Retinal pigment epithelial cell (primary cell): ENCODE measurements around the gene CCK.

Experiments
- DNase-seq: peaks from one replicate; pipeline ENCODE4 v3.0.0-alpha.2; 2010; ENCODE audit warnings: low read depth
- H3K4me3 ChIP-seq: 2 replicates; pipeline ENCODE4 v1.5.1; 2011; ENCODE audit warnings: mild to moderate bottlenecking, low read length, control low read depth, moderate library complexity
- TF ChIP-seq, protein P1 (sequence below): conservative IDR thresholded peaks from 2 replicates; pipeline ENCODE4 v1.5.1; 2011; ENCODE audit warnings: low read depth, low read length, control low read depth, inconsistent platforms

Gene CCK

DNA sequence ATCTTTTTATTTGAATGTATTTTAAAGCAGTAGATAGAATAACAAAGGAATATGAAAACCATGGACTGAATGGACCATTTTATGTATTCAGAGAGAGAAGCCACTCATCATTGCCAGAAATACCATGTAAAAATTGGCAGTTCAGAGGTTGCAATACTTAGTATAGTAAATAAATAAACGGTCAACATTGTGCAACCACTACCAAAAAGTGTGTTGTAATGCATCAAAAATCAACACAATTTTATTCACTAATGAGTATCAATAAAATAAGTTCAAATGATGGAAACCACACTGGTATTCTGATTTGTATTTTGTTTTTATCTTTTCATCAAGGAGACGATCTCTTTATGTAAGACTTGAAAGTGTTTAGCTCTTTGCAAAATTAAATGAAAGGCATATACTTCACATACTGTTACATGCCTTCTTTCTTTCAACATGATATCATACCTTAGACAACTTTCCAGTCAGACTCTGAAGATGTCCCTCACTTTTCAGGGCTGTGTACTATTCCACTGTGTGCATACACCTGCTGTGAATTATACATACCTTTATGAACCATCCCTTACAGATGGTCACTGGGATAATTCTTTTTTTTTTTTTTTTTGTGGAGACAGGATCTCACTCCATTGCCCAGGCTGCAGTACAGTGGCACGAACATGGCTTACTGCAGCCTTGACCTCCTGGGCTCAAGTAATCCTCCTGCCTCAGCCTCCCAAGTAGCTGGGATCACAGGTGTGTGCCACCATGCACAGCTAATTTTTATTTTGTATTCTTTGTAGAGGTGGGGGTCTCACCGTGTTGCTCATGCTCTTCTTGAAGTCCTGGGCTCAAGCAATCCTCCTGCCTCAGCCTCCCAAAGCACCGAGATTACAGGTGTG lies 40.3 kb downstream of the CCK start:
- DNase-seq: no peak
- H3K4me3 ChIP-seq: no peak overlapping the region
- TF ChIP-seq, protein P1, sequence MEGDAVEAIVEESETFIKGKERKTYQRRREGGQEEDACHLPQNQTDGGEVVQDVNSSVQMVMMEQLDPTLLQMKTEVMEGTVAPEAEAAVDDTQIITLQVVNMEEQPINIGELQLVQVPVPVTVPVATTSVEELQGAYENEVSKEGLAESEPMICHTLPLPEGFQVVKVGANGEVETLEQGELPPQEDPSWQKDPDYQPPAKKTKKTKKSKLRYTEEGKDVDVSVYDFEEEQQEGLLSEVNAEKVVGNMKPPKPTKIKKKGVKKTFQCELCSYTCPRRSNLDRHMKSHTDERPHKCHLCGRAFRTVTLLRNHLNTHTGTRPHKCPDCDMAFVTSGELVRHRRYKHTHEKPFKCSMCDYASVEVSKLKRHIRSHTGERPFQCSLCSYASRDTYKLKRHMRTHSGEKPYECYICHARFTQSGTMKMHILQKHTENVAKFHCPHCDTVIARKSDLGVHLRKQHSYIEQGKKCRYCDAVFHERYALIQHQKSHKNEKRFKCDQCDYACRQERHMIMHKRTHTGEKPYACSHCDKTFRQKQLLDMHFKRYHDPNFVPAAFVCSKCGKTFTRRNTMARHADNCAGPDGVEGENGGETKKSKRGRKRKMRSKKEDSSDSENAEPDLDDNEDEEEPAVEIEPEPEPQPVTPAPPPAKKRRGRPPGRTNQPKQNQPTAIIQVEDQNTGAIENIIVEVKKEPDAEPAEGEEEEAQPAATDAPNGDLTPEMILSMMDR: no peak

DNA sequence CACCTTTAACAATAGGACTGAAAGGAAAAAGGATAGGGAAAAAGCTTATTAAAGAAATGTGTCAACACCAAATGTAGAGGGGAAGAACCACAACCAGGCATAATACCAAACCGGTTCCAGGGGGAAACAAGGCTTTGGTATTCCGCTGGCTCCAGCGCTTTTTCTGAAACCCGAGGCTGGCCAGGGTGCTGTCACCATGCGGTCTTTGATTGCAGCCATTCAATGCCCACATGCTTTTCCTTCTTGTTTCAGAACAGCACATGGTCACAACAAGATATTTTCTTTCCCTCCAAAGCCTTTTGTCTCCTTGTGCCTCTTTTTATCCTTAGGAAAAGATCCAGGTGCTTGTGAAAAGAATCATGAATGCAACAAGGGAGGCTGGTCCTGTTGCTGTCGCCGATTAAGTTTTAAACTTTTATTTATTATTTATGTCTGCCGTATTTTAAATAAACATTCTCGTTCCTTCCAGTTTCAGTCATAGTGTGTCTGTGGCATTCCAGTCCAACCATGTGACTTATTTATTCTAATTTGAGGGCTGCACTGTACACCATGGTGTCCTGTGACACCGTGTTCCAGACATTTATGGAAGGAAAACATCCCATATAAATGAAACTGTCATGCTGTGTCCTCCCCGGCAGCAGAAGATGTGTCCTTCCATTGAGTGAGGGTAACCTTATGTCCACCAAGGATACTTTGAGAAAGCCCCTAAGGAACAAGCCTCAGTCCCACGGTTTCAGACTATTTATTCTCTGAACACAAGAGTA lies 41.1 kb downstream of the CCK start:
- TF ChIP-seq, protein P1: no peak
- no peak for DNase-seq
- H3K4me3 ChIP-seq: no peak overlapping the region

DNA sequence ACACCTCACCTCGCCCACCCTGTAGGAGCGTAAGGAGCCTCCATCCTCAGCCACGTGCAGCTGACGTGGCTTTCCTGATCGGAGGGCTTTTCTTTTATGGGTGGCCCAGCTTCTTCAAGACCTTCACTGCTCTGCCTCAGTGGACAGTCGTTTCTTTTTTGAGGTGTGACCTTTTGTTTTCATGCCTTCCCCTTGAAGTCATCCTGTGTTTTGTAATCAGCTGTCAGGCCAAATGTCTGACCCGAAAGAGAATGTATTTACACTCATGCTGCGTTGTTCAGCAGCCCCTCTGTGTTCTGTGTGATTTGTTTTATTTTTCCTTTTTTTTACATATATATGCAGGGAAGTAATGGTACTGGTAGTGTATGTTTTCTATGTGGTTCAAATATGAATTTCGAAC lies 41.8 kb downstream of the CCK start:
- DNase-seq: no peak
- TF ChIP-seq, protein P1: no peak

DNA sequence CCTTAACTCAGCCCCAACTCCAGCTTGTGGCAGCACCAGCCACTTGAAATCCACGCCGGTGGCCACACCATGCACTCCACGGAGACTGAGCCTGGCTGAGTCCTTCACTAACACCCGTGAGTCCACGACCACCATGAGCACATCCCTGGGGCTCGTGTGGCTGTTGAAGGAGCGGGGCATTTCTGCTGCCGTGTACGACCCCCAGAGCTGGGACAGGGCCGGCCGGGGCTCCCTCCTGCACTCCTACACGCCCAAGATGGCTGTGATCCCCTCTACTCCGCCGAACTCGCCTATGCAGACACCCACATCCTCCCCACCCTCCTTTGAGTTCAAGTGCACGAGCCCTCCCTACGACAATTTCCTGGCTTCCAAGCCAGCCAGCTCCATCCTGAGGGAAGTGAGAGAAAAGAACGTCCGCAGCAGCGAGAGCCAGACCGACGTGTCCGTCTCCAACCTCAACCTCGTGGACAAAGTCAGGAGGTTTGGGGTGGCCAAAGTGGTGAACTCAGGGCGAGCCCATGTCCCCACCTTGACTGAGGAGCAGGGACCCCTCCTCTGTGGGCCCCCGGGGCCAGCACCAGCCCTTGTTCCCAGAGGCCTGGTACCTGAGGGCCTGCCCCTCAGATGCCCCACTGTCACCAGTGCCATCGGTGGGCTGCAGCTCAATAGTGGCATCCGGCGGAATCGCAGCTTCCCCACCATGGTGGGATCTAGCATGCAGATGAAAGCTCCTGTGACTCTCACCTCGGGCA lies 42.9 kb downstream of the CCK start:
- TF ChIP-seq, protein P1: no peak
- no peak for DNase-seq

More for the DNA sequence above, 41.8 kb downstream of the CCK start:
- H3K4me3 ChIP-seq: no peak overlapping the region

DNA sequence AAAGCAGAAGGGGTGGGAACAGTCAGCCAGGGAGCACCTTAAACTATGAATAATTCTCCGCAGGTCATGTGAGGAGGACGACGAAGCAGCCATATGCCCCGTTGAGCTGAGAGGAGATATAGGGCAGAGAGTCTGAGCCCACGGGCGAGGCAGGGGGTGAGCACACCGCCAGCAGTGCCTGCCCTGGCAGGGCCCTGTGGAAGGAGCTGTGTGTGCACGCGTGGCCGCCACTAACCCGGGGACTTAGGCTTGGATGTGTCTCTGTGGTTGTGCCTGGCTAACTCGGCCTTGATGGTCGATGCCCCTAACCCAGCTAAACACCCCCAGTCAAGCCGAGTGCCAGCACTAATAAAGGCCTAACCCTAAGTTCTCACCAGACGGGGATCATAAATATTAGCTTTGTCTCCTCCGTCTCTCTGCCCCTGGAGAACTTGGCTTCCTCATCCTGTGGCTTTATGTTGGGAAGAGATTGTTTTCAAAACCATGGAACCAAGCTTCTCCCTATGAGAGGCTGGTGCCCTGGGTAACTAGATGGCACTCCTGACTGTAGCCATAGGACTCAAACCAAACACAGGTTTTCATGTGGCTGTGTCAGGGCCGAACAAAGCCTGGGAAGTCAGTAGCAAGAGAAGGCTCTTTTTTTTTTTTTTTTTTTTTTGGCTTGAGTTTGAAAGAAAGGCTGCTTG lies 45.4 kb downstream of the CCK start:
- H3K4me3 ChIP-seq: no peak overlapping the region
- TF ChIP-seq, protein P1: no peak
- DNase-seq: no peak

More for the DNA sequence above, 42.9 kb downstream of the CCK start:
- no peak overlapping the region for H3K4me3 ChIP-seq

DNA sequence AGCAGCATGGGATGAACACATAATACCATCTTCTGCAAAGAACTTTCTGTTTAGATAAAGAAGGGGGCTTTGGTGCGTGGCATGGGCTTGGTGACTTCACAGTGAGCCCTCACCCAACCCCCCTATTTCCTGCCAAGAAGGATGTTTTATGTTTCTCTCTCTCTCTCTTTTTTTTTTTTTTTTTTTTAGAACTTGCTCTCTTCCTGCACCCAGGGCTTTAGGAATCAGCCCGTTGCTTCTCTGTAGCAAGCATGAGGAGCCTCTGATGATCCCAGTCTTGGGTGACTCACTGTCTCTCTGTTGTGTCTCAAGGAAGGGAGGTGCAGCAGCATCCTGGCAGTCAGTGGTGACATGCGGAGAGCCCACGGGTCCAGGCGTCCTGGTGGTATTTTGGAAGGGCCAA lies 49.1 kb downstream of the CCK start:
- TF ChIP-seq, protein P1: no peak
- no peak overlapping the region for H3K4me3 ChIP-seq
- DNase-seq: no peak
